ENCODE measurements around the gene ALDOA.
A peak's percentile ranks its signal among the peaks of the same experiment; 100 is the strongest.

The ALDOA gene

GRCh38 chr16:30046178-30046577 is 19.4 kb upstream of the ALDOA start:
- DNase-seq: no peak

GRCh38 chr16:30046588-30046987 is 19.0 kb upstream of the ALDOA start:
- no peak for DNase-seq

- no peak for DNase-seq
Observed at GRCh38 chr16:30049871-30050270, 15.7 kb upstream of the ALDOA start.

GRCh38 chr16:30051518-30051917 is 14.0 kb upstream of the ALDOA start:
- DNase-seq: no peak

- peak; percentile 96 for DNase-seq
Observed at GRCh38 chr16:30052671-30053372, 12.7 kb upstream of the ALDOA start.

GRCh38 chr16:30053376-30054015 is 12.1 kb upstream of the ALDOA start:
- peak; percentile 47 for DNase-seq

- DNase-seq: no peak
Observed at GRCh38 chr16:30054451-30054850, 11.1 kb upstream of the ALDOA start.

- DNase-seq: peak; percentile 47
Observed at GRCh38 chr16:30054959-30055553, 10.5 kb upstream of the ALDOA start.

- DNase-seq: no peak
Observed at GRCh38 chr16:30060346-30060745, 5.2 kb upstream of the ALDOA start.

GRCh38 chr16:30060836-30061554 is 4.6 kb upstream of the ALDOA start:
- no peak for DNase-seq

GRCh38 chr16:30063278-30063892 is 2.2 kb upstream of the ALDOA start:
- DNase-seq: no peak

- peak; percentile 89 for DNase-seq
Observed at GRCh38 chr16:30063893-30064728, 1.4 kb upstream of the ALDOA start.

- no peak for DNase-seq
Observed at GRCh38 chr16:30064729-30065101, 845 bp upstream of the ALDOA start.

- DNase-seq: peak; percentile 71
Observed at GRCh38 chr16:30065943-30066760, 592 bp downstream of the ALDOA start.

GRCh38 chr16:30066761-30067583 is 1.4 kb downstream of the ALDOA start:
- DNase-seq: no peak

- DNase-seq: no peak
Observed at GRCh38 chr16:30067584-30067916, 2.0 kb downstream of the ALDOA start.

- DNase-seq: no peak
Observed at GRCh38 chr16:30068333-30068732, 2.8 kb downstream of the ALDOA start.

- DNase-seq: peak; percentile 43
Observed at GRCh38 chr16:30068750-30069610, 3.4 kb downstream of the ALDOA start.

GRCh38 chr16:30069611-30070462 is 4.3 kb downstream of the ALDOA start:
- peak; percentile 25 for DNase-seq
